Smooth muscle cell (in vitro differentiated cells): ENCODE data around the gene CCDC13. TPM values are rescaled to one million over a fixed set of nuclear protein-coding genes. Genes with fewer than 3 reads are reported as not detected.

ENCODE experiments used
- DNase-seq: peaks from one replicate; lab custom pipeline; 2025; ENCODE audit not compliant: unreplicated experiment; lab: John Stamatoyannopoulos, UW
- H2AFZ ChIP-seq: fragments of 200-600 bp; sonication (generic); 2 replicates; pipeline ENCODE4 v1.6.0; 2016; ENCODE audit warnings: antibody characterized with exemption, low read depth, mild to moderate bottlenecking
- H3F3A ChIP-seq: fragments of 200-600 bp; sonication (generic); 2 replicates; pipeline ENCODE4 v1.6.0; 2017; ENCODE audit warnings: antibody characterized with exemption, low read depth
- H3K27ac ChIP-seq: fragments of 200-600 bp; sonication (generic); 2 replicates; pipeline ENCODE4 v1.5.1; 2016; ENCODE audit warnings: low read depth, mild to moderate bottlenecking
- H3K27me3 ChIP-seq: fragments of 200-600 bp; sonication (generic); 2 replicates; pipeline ENCODE4 v1.6.1; 2016; ENCODE audit warnings: low read depth, mild to moderate bottlenecking
- H3K36me3 ChIP-seq: fragments of 200-600 bp; sonication (generic); 2 replicates; pipeline ENCODE4 v1.5.1; 2016; ENCODE audit warnings: low read depth
- H3K4me1 ChIP-seq: fragments of 200-600 bp; sonication (generic); 2 replicates; pipeline ENCODE4 v1.5.1; 2016; ENCODE audit warnings: low read depth
- H3K4me2 ChIP-seq: fragments of 200-600 bp; sonication (generic); 2 replicates; pipeline ENCODE4 v1.6.0; 2016; ENCODE audit warnings: mild to moderate bottlenecking
- H3K4me3 ChIP-seq: fragments of 200-600 bp; sonication (generic); 2 replicates; pipeline ENCODE4 v1.5.1; 2016; ENCODE audit warnings: mild to moderate bottlenecking
- H3K79me2 ChIP-seq: fragments of 200-600 bp; sonication (generic); 2 replicates; pipeline ENCODE4 v1.6.0; 2016; ENCODE audit warnings: low read depth, mild to moderate bottlenecking
- H3K9ac ChIP-seq: fragments of 200-600 bp; sonication (generic); 2 replicates; pipeline ENCODE4 v1.6.0; 2016; ENCODE audit warnings: low read depth
- H3K9me3 ChIP-seq: fragments of 200-600 bp; sonication (generic); replicated peaks from 2 replicates; pipeline ENCODE4 v1.5.1; 2016; ENCODE audit warnings: low read depth
- H4K20me1 ChIP-seq: fragments of 200-600 bp; sonication (generic); 2 replicates; pipeline ENCODE4 v1.6.0; 2016; ENCODE audit warnings: low read depth
- WGBS: methylation state at CpG from one replicate; pipeline ENCODE4 v1.1.7; 2016; ENCODE audit warnings: low lambda C conversion rate; 5-methylcytosine and 5-hydroxymethylcytosine counted together
- polyA plus RNA-seq: library from polyadenylated mRNA; unstranded; fragments of >200 nt; fragmentation: Nextera tagmentation; extraction: Ambion mirVana; gene quantifications from 2 replicates; pipeline ENCODE4 v1.2.1, GENCODE V29; 2016
- total RNA-seq: library from RNA; depleted of rRNA; stranded (reverse); fragments of >200 nt; gene quantifications from 2 replicates; pipeline ENCODE4 v1.2.3, GENCODE V29; 2014
- TF ChIP-seq, protein P1 (sequence below): fragments of 200-600 bp; sonication (generic); IDR thresholded peaks from 2 replicates; pipeline ENCODE4 v1.5.1; 2017; ENCODE audit warnings: borderline replicate concordance, mild to moderate bottlenecking, antibody characterized with exemption; ENCODE audit not compliant: insufficient read depth, poor library complexity, severe bottlenecking

The CCDC13 gene
- total and polyA plus RNA-seq, 2 experiments from 2014 or later = not detected

DNA sequence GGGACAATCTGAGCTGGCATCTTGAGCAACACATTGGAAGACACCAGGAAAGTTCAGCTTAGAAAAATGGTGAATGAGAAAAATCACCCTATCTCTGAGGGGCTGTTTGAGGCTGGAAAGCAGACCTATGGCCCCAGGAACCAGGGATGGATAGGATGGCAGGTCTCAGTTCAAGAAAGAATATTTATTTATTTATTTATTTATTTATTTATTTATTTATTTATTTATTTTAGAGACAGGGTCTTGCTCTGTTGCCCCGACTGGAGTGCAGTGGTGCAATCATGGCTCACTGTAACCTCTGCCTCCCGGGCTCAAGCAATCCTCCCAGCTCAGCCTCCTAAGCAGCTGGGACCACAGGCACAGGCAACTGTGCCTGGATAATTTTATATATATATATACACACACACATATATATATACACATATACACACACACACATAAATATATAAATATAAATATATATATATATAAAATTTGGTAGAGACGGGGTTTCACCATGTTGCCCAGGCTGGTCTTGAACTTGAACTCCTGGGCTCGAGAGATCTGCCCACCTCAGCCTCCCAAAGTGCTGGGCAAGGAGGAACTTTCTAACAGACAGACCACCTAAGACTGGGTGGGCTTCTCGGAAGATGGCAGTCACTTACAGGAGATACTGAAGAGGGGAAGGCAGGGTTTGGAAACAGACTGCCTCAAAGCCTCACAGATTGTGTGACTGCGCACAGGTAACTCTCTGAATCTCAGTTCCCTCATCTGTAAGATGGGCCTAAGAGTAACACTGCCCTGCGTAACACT, 29.7 kb downstream of the CCDC13 start:
- H3K9me3 ChIP-seq = no peaks in the 10 kb centered on the region
- H3K27me3 ChIP-seq = no peaks in the 10 kb centered on the region
- 96% methylated on average over 7 of the region's 7 CpGs for WGBS
- H3K27ac ChIP-seq = no peak overlapping the region
- peaks cover 3% of the 10 kb centered on the region for H3K4me1 ChIP-seq
- no peaks in the 10 kb centered on the region for H3F3A ChIP-seq
- H3K36me3 ChIP-seq = no peaks in the 10 kb centered on the region
- DNase-seq = no peak
- H3K4me2 ChIP-seq = no peak overlapping the region
- H4K20me1 ChIP-seq = no peaks in the 10 kb centered on the region
- TF ChIP-seq, protein P1, sequence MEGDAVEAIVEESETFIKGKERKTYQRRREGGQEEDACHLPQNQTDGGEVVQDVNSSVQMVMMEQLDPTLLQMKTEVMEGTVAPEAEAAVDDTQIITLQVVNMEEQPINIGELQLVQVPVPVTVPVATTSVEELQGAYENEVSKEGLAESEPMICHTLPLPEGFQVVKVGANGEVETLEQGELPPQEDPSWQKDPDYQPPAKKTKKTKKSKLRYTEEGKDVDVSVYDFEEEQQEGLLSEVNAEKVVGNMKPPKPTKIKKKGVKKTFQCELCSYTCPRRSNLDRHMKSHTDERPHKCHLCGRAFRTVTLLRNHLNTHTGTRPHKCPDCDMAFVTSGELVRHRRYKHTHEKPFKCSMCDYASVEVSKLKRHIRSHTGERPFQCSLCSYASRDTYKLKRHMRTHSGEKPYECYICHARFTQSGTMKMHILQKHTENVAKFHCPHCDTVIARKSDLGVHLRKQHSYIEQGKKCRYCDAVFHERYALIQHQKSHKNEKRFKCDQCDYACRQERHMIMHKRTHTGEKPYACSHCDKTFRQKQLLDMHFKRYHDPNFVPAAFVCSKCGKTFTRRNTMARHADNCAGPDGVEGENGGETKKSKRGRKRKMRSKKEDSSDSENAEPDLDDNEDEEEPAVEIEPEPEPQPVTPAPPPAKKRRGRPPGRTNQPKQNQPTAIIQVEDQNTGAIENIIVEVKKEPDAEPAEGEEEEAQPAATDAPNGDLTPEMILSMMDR = no peak
- H3K79me2 ChIP-seq = no peaks in the 10 kb centered on the region
- H2AFZ ChIP-seq = no peak overlapping the region
- no peak overlapping the region for H3K9ac ChIP-seq
- H3K4me3 ChIP-seq = no peak overlapping the region

DNA sequence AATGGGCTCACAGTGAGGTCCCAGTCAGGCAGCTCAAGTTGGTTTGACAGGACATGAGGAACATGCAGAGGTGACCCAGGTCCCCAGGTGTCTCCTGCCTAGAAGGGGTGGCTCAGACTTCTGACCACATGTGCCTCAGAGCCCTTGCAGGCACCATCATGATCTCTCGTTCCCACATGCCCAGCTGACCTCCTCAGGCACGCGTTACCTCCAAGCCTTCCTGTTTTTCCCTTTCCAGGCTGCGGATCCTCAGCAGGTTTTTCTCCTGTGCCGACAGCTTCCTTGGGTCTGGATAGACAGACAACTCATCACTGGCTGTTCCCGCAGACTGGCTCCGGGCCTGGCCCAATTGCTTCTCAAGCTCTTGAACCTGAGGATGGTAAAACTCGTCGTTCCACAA, 30.4 kb downstream of the CCDC13 start:
- Histone ChIP-seq H3K36me3 (no peaks in the 10 kb centered on the region), H3K4me1 (peaks cover 3% of the 10 kb centered on the region), H3K9me3 (no peaks in the 10 kb centered on the region), H3K27me3 (no peaks in the 10 kb centered on the region), H4K20me1 (no peaks in the 10 kb centered on the region), H2AFZ (no peak overlapping the region), H3K4me2 (no peak overlapping the region), H3K9ac (no peak overlapping the region), H3K4me3 (no peak overlapping the region), H3K27ac (no peak overlapping the region), H3F3A (no peaks in the 10 kb centered on the region), H3K79me2 (no peaks in the 10 kb centered on the region)
- no peak for DNase-seq
- TF ChIP-seq, protein P1 = no peak
- 89% methylated on average over 9 of the region's 9 CpGs for WGBS

DNA sequence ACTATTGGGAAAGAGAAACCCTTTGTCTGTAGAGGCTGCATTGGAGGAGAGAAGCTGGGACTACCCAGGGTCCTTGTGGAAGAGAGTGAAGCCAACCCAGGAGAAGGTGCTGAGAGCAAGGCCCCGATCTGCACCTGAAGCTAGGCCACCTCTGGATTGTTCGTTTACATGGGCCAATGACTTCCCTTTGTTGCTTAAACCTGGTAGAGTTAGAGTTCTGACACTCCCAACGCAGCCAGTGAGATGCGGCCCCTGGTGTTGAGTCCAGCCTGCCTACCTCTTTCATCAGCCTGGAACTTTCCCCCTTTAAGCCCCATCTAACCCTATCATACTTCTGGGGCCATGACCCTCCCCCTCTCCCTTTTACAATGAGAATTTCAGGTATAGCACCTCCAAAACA, 30.8 kb downstream of the CCDC13 start:
- no peak for DNase-seq
- H3K9me3 ChIP-seq = no peaks in the 10 kb centered on the region
- WGBS = 95% methylated on average over 4 of the region's 4 CpGs

More for the DNA sequence above, 30.8 kb downstream of the CCDC13 start:
- no peaks in the 10 kb centered on the region for H4K20me1 ChIP-seq
- H3K9ac ChIP-seq = no peak overlapping the region
- no peaks in the 10 kb centered on the region for H3K27me3 ChIP-seq
- H3K4me1 ChIP-seq = peaks cover 3% of the 10 kb centered on the region
- no peaks in the 10 kb centered on the region for H3K79me2 ChIP-seq
- no peaks in the 10 kb centered on the region for H3K36me3 ChIP-seq
- H3K27ac ChIP-seq = no peak overlapping the region
- H3K4me3 ChIP-seq = no peak overlapping the region
- no peaks in the 10 kb centered on the region for H3F3A ChIP-seq
- no peak overlapping the region for H3K4me2 ChIP-seq
- TF ChIP-seq, protein P1 = no peak
- no peak overlapping the region for H2AFZ ChIP-seq
